Measurements from ENCODE around the gene CERS3.

Gene CERS3

GRCh38 chr15:100385300-100386050 lies 143.3 kb downstream of the CERS3 start:
- in situ Hi-C loops (cut with HindIII; ENCODE audit: low sequenced_read_pairs): no loop called here

- in situ Hi-C loops (cut with HindIII; ENCODE audit: low sequenced_read_pairs): no loop called here
Measured at GRCh38 chr15:100384108-100384410, 144.7 kb downstream of the CERS3 start.

- in situ Hi-C loops (cut with HindIII; ENCODE audit: low sequenced_read_pairs): no loop called here
Measured at GRCh38 chr15:100383302-100384107, 145.2 kb downstream of the CERS3 start.

- in situ Hi-C loops (cut with HindIII; ENCODE audit: low sequenced_read_pairs): no loop called here
Measured at GRCh38 chr15:100373942-100374341, 154.8 kb downstream of the CERS3 start.

GRCh38 chr15:100373120-100373896 lies 155.4 kb downstream of the CERS3 start:
- in situ Hi-C loops (cut with HindIII; ENCODE audit: low sequenced_read_pairs): no loop called here

- in situ Hi-C loops (cut with HindIII; ENCODE audit: low sequenced_read_pairs): no loop called here
Measured at GRCh38 chr15:100372739-100373119, 156.0 kb downstream of the CERS3 start.

GRCh38 chr15:100355342-100355741 lies 173.4 kb downstream of the CERS3 start:
- in situ Hi-C loops (cut with HindIII; ENCODE audit: low sequenced_read_pairs): no loop called here

- in situ Hi-C loops (cut with HindIII; ENCODE audit: low sequenced_read_pairs): no loop called here
Measured at GRCh38 chr15:100353449-100353848, 175.3 kb downstream of the CERS3 start.

- in situ Hi-C loops (cut with HindIII; ENCODE audit: low sequenced_read_pairs): no loop called here
Measured at GRCh38 chr15:100350434-100351226, 178.1 kb downstream of the CERS3 start.
